ENCODE data around the gene MRPL58.
"Not testable (repeated sequence)": the region's sequence is repeated elsewhere in the genome, so short reads cannot be mapped to it uniquely, and the experiment has no call there.

Gene MRPL58

GRCh38 chr17:75019710-75020109, 7.2 kb downstream of the MRPL58 start:
- DNase-seq (ENCODE audit: low read depth): no peak

DNA sequence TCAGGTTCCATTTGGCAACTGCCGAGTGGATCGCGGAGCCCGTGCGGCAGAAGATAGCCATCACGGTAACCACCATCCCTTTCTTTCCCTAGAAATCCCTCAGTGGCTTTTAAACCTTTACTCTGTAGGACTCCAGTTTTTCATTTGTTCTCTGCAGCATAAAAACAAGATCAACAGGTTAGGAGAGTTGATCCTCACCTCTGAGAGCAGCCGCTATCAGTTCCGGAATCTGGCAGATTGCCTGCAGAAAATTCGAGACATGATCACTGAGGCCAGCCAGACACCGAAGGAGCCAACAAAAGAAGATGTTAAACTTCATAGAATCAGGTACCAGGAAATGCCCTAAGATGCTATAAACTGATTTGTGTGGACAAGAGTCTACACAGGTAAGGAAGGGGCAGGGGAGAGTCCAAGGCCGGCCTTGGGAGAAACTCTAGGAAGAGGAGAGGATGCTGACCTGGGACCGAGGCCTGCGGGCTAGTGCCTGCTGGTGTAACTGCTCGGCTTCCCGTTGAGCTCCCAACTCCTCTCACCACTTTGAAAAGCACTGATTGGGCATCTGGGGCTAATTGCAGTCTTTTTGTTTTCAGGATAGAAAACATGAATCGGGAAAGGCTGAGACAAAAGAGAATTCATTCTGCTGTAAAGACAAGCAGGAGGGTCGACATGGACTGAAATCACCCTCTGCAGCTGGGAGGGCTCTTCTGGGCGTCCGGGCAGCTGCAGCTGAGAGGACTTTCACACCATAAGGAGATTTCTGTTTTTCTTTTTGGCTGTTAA, 8.1 kb downstream of the MRPL58 start:
- no peak for DNase-seq (ENCODE audit: low read depth)

- DNase-seq (ENCODE audit: low read depth): no peak
Measured at GRCh38 chr17:75024686-75025397, 12.4 kb downstream of the MRPL58 start.

GRCh38 chr17:75025398-75025734, 12.9 kb downstream of the MRPL58 start:
- not testable (repeated sequence) for DNase-seq (ENCODE audit: low read depth)

GRCh38 chr17:75026650-75027049, 14.2 kb downstream of the MRPL58 start:
- not testable (repeated sequence) for DNase-seq (ENCODE audit: low read depth)

GRCh38 chr17:75030161-75030560, 17.7 kb downstream of the MRPL58 start:
- DNase-seq (ENCODE audit: low read depth): no peak

DNA sequence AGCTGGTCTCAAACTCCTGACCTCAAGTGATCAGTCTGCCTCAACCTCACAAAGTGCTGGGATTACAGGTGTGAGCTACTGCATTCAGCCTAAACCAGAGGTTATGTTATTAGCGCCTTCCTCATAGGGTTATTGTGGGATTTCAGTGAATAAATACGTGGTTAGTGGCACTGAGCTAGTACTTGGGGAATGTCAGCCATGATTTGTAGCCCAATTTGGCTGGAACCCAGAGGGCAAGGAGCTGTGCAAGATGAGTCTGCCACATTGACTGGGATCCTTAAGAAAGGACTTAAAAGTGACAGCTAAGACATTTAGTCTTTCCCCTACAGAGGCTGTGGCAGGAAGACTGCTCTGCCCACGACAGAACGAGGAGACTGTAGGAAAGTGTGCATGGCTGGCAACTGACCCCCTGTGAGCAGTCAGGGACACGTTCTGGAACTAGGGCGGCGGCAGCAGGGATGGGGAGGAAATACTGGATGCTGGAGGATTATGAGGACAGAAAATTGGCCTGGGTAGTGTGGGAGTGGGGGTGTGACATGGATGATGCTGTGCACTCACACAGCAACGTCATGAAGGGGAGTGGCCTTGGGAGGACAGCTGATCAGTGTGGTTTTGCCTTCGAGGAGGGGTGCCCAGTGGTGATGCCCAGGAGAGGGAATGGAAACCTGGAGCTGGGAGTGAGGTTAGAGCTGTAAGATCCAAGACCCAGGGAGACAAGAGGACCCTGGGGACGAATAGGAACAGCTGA, 19.7 kb downstream of the MRPL58 start:
- DNase-seq (ENCODE audit: low read depth): no peak

- DNase-seq (ENCODE audit: low read depth): no peak
Measured at GRCh38 chr17:75032720-75033280, 20.3 kb downstream of the MRPL58 start.

DNA sequence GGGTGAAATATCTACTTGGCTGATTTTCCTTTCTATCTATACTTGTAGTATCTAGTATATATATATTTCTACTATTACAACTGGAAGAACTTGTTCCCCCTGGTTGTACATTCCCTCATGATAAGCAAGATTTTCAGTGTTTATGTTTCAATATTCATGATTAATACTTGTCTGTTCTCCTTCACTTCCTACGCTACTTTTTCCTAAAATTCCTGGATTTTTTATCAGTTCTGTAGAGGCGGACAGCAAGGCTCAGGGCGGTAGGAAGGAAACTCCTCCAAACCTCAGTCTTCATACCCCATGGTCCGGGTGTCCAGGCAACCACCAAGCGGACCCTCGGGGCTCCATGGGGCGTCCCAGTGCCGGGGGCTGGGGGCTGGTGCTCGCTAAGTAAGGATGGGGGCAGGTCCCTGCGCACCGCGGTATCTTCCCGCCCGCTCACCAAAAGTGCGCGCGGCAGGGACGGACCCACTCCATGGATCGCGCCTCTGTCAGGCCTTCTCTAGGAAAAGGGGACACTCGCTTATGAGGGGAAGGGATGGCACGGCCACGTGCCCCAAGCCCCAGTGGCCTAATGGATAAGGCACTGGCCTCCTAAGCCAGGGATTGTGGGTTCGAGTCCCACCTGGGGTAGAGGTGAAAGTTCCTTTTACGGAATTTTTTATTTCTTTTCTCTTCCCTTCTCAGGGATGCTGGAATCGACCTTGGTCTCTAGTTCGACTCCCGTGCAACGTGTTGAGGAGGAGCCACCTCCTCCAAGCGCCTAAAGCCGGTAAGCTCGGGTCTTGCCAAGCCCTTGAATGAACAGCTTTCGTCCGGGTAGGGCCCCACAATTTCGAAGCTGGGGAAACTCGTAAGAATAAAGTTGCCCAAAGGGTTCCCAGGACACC, 21.1 kb downstream of the MRPL58 start:
- peak; percentile 78 for DNase-seq (ENCODE audit: low read depth)

- DNase-seq (ENCODE audit: low read depth): peak; percentile 74
Measured at GRCh38 chr17:75034236-75034908, 21.9 kb downstream of the MRPL58 start.

DNA sequence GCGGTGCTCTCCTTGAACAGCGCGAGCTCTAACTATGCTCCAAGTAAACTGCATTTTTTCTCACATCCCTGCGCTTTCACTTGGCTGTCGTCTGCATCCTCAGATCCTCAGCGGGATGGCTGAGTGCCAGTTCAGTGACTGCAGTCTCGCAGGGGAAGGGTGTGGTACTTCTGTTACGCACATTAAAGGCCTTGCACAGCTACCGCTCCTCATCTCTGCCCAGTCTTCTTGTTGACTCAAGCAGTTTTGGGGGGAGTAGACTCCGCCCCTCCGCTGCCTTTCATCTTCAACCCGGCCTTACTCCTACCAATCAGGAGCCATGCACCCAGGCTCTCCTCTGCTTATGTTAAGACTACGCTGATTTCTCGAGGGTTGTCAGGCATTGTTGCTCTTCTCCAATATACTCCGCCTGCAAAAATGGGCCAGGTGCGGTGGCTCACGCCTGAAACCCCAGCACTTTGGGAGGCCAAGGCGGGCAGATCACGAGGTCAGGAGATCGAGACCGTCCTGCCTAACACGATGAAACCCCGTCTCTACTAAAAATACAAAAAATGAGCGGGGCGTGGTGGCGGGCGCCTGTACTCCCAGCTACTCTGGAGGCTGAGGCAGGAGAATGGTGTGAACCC, 24.3 kb downstream of the MRPL58 start:
- peak; percentile 70 for DNase-seq (ENCODE audit: low read depth)

DNA sequence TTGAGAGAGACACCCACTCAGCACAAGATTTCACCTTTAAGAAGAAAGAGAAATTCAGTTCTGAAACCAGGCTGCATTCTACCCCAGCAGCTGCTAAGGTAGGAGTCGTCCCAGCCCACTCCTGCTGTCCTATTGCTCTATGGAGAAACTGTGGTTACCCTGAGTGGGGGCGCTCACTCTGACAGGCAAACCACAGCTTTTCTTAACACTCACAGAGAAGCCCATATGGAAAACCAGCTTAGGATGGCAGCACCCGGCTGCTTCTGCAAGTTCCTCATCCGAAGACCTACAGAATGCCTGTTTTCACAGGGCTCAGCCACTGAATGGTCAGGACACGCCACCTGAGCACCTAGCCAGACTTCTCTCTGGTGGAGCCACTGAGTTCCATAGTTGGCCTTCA, 26.8 kb downstream of the MRPL58 start:
- DNase-seq (ENCODE audit: low read depth): no peak

- DNase-seq (ENCODE audit: low read depth): no peak
Measured at GRCh38 chr17:75041656-75042280, 29.3 kb downstream of the MRPL58 start.

DNA sequence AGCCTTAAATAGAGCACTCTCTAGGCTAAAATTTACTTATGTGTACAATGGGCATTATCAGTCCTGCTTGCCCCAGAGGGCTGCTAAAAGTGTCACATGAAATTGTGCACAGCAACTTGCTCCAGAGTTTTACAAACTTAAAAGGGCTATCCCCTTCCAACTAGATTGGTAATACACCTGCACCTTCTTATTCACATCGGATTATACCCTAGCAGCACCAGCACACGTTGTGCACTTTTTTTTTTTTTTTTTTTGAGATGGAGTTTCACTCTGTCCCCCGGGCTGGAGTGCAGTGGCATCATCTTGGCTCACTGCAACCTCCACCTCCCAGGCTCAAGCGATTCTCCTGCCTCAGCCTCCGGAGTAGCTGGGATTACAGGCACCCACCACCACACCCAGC, 31.3 kb downstream of the MRPL58 start:
- not testable (repeated sequence) for DNase-seq (ENCODE audit: low read depth)

GRCh38 chr17:75044716-75045115, 32.2 kb downstream of the MRPL58 start:
- no peak for DNase-seq (ENCODE audit: low read depth)

DNA sequence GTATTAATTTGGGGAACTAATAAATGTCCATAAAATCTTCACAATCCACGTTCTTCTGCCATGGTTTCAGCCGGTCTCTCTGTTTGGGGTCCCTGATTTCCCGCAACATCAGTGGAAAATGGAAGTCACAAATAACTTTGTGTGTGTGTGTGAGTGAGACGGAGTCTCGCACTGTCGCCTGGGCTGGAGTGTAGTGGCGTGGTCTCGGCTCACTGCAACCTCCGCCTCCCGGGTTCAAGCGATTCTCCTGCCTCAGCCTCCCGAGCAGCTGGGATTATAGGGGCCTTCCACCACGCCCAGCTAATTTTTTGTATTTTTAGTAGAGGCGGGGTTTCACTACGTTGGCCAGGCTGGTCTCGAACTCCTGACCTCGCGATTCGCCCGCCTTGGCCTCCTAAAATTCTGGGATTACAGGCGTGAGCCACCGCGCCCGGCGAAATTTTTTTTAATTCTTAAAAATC, 33.5 kb downstream of the MRPL58 start:
- not testable (repeated sequence) for DNase-seq (ENCODE audit: low read depth)

DNA sequence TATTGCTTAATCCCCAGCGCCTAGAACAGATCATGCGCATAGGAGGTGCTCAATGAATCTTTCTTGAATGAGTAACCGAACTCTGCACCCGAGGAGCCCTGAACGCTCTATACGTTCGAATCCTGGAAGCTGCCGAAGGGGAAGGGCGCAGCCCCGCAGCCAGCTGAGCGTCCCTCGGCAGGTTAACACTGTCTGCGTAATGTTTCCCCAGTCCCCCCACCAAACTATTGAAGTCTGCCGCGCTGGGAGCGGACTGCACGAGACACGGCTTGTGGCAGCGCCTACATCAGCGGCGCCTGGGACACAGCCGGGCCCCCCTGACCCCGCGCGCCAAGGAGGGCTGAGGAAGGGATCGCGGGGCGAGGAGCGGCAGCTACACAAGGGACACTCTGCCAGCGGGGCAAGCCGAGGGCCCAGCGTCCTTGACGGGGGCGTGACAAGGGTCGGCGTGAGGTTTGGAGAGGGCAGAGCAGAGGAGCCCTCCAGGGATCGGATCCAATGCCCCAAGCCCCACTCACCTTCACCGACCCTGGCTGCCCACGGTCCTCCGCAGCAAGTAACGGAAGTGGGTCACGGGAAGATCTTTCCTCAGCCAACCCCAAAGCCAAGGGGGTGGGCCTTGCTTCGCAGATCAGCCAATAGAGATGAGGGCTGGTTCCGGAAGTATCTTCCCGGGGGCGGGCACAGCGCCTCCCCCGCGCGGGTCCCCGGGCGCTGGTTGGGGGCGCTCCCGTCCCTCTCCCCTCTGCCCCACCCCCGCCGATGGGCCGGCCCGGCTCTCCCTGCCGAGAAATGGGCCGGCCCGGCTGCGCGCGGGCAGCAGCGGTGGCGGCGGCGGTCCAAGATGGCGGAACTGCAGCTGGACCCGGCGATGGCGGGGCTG, 34.2 kb downstream of the MRPL58 start, which contains the start of the genes ATP5PD and KCTD2:
TSS of gene ATP5PD (minus strand) at position 563 of the 883 bp plus-strand sequence. CDS start 4,319 bp downstream, outside the sequence.
TSS of gene KCTD2 (plus strand) at position 819 of the 883 bp plus-strand sequence. CDS start at position 845, 26 bp downstream.
- peak; percentile 94 for DNase-seq (ENCODE audit: low read depth)

DNA sequence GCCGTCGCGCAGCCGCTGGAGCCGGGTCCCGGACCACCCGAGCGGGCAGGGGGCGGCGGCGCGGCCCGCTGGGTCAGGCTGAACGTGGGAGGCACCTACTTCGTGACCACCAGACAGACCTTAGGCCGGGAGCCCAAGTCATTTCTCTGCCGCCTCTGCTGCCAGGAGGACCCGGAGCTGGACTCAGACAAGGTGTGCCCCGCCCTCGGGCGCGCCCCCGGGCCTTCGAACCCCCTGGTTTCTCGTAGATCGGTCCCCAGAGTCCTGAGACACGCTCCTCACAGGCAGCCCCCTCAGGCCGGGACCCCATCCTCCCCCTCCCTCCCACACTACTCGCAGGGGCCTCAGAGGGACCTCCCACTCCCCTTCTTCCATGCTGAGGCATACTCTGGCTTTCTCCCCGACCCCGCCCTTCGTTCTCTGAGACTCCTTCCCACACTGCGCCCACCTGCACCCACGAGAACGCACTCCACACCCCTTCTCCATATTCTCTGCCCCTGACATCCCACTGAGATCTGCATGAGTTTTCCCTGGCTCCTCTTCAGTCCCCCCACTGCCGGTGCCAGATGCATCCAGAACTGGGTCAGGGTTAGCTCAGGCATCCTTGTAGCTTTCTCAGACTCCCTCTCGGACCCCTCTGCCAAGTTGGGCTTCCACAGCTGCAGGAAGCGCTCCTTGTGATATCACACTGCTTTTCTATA, 35.1 kb downstream of the MRPL58 start:
- no peak for DNase-seq (ENCODE audit: low read depth)

Data from activated T-helper 9 cell treated with anti-CD3 and anti-CD28 coated beads, Interleukin-2, amount 50 U/mL, for 16 hours (primary cell).